Measurements from ENCODE around the gene TWIST2. TPM values are rescaled to one million over a fixed set of nuclear protein-coding genes. Genes with fewer than 3 reads are reported as not detected.

The TWIST2 gene
- total RNA-seq, 2 experiments from 2014 or later, result not detected

- TF ChIP-seq CTCF (IDR thresholded peaks at IDR 0.05), result no peak
- Mint-ChIP-seq H3K36me3 (ENCODE audit: low read depth) (no peaks in the 10 kb centered on the region), H3K9me3 (peaks cover 2% of the 10 kb centered on the region), H3K27ac (no peak overlapping the region), H3K4me1 (ENCODE audit: low read depth) (no peaks in the 10 kb centered on the region), H3K4me3 (no peak overlapping the region), H3K27me3 (peaks cover 33% of the 10 kb centered on the region)
- ATAC-seq (ENCODE audit: poor library complexity) (no peak), DNase-seq (no peak)
- Histone ChIP-seq H3K4me1 (ENCODE audit: insufficient read depth, low read length) (no peaks in the 10 kb centered on the region), H3K27me3 (ENCODE audit: control insufficient read depth in 1 of 2, insufficient read depth in 2 of 2, low read length in 2 of 2) (peaks cover 0 to 9% of the 10 kb centered on the region in 2 experiments), H3K27ac (ENCODE audit: low read depth in 1 of 2, low read length in 2 of 2) (no peak overlapping the region), H3K4me3 (ENCODE audit: low read length) (no peak overlapping the region), H3K36me3 (ENCODE audit: insufficient read depth, low read length) (no peaks in the 10 kb centered on the region), H3K9me3 (ENCODE audit: control insufficient read depth in 1 of 2, insufficient read depth in 1 of 2, low read length in 2 of 2) (no peaks in the 10 kb centered on the region)
- ChIA-PET CTCF (no interaction called here), POLR2A (no interaction called here)
- intact Hi-C loops (cut with DNase I, micrococcal nuclease), result no loop called here
Measured at GRCh38 chr2:238803996-238804870, 43.7 kb upstream of the TWIST2 start.

DNA sequence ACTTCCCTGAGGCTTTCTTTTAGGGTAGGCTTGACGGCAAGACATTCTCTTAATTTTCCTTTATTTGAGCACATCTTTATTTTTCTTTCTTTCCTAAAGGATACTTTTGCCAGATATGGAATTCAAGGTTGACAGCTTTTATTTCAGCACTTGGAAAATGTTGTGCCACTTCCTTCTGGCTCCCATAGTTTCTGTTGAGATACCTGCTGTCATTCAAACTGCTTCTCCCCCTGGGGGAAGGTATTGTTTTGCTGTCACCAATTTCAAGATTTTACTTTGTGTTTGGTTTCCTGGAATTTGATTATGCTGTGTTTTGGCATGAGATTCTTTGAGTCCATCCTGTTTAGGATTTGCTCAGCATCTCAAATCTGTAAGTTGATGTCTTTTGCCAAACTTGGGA is 39.1 kb upstream of the TWIST2 start:
- Histone ChIP-seq H3K27me3 (ENCODE audit: control insufficient read depth in 1 of 2, insufficient read depth in 2 of 2, low read length in 2 of 2) (peaks cover 0 to 5% of the 10 kb centered on the region in 2 experiments), H3K27ac (ENCODE audit: low read depth in 1 of 2, low read length in 2 of 2) (no peak overlapping the region), H3K36me3 (ENCODE audit: insufficient read depth, low read length) (no peaks in the 10 kb centered on the region), H3K4me3 (ENCODE audit: low read length) (no peak overlapping the region), H3K4me1 (ENCODE audit: insufficient read depth, low read length) (no peaks in the 10 kb centered on the region), H3K9me3 (ENCODE audit: control insufficient read depth in 1 of 2, insufficient read depth in 1 of 2, low read length in 2 of 2) (no peaks in the 10 kb centered on the region)
- ChIA-PET POLR2A (no interaction called here), CTCF (no interaction called here)
- H3K36me3 Mint-ChIP-seq (ENCODE audit: low read depth), result no peaks in the 10 kb centered on the region
- intact Hi-C loops (cut with DNase I, micrococcal nuclease), result no loop called here
- no peak for TF ChIP-seq CTCF (IDR thresholded peaks at IDR 0.05)
- H3K9me3 Mint-ChIP-seq, result peaks cover 3% of the 10 kb centered on the region
- no peaks in the 10 kb centered on the region for H3K4me1 Mint-ChIP-seq (ENCODE audit: low read depth)
- H3K27me3 Mint-ChIP-seq, result peaks cover 15% of the 10 kb centered on the region
- no peak for ATAC-seq (ENCODE audit: poor library complexity)
- H3K4me3 Mint-ChIP-seq, result no peak overlapping the region
- no peak for DNase-seq
- no peak overlapping the region for H3K27ac Mint-ChIP-seq

DNA sequence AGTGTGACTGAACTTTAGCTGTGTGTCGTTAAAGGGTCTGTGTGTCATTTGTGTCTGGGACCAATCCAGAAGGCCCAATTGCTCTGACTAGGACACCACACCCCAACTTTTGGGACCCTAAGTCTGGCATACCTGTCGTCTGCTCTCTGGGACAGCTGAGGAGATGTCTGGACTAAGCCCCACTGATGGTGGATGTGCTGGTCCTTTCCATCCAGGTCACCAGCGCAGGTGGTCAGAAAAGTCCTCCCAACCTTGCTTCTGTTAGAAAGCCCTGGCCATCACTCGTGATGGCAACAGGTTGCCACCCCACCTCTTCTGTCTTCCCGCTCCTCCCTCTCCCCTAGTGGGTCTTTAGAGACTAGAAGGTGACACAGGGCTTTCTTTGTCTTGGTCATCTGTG is 37.6 kb upstream of the TWIST2 start:
- no peaks in the 10 kb centered on the region for H3K4me1 ChIP-seq (ENCODE audit: insufficient read depth, low read length)
- H3K27me3 ChIP-seq (ENCODE audit: control insufficient read depth in 1 of 2, insufficient read depth in 2 of 2, low read length in 2 of 2), result peaks cover 0 to 7% of the 10 kb centered on the region in 2 experiments
- CTCF ChIA-PET, result no interaction called here
- no peak for TF ChIP-seq CTCF (IDR thresholded peaks at IDR 0.05)
- Mint-ChIP-seq H3K9me3 (peaks cover 3% of the 10 kb centered on the region), H3K4me3 (no peak overlapping the region), H3K4me1 (ENCODE audit: low read depth) (no peaks in the 10 kb centered on the region), H3K27ac (no peak overlapping the region), H3K27me3 (peaks cover 27% of the 10 kb centered on the region), H3K36me3 (ENCODE audit: low read depth) (no peaks in the 10 kb centered on the region)
- DNase-seq (no peak), ATAC-seq (ENCODE audit: poor library complexity) (no peak)
- H3K36me3 ChIP-seq (ENCODE audit: insufficient read depth, low read length), result no peaks in the 10 kb centered on the region
- no peak overlapping the region for H3K27ac ChIP-seq (ENCODE audit: low read depth in 1 of 2, low read length in 2 of 2)
- intact Hi-C loops (cut with DNase I, micrococcal nuclease), result no loop called here
- H3K9me3 ChIP-seq (ENCODE audit: control insufficient read depth in 1 of 2, insufficient read depth in 1 of 2, low read length in 2 of 2), result no peaks in the 10 kb centered on the region
- no peak overlapping the region for H3K4me3 ChIP-seq (ENCODE audit: low read length)
- POLR2A ChIA-PET, result no interaction called here
